Breast epithelium (tissue), 4 donors: Measurements from ENCODE around the gene DDX47. TPM values are rescaled to one million over a fixed set of nuclear protein-coding genes. Genes with fewer than 3 reads are reported as not detected.

Source experiments
- DNase-seq, 2 donors: peaks; one replicate each; pipeline ENCODE4 v3.0.0-alpha.2; 2019; ENCODE audit warnings: low spot score in 2 of 2
- H3K27ac ChIP-seq, 2 donors: fragments of 200-600 bp; sonication (generic) in 1 of 2; one replicate each; pipeline ENCODE4 v1.5.1; 2016 to 2019; ENCODE audit warnings: mild to moderate bottlenecking in 1 of 2
- H3K27me3 ChIP-seq, 2 donors: fragments of 200-600 bp; sonication (generic) in 1 of 2; one replicate each; pipeline versions ENCODE4 v1.5.1 to v1.6.0; 2017 to 2019; ENCODE audit warnings: control low read depth in 1 of 2, mild to moderate bottlenecking in 1 of 2
- H3K36me3 ChIP-seq: fragments of 200-600 bp; one replicate; pipeline ENCODE4 v1.5.1; 2019
- H3K4me1 ChIP-seq, 2 donors: fragments of 200-600 bp; sonication (generic); one replicate each; pipeline ENCODE4 v1.5.1; 2016 to 2019; ENCODE audit warnings: control low read depth in 1 of 2
- H3K4me3 ChIP-seq, 3 donors: fragments of 200-600 bp; sonication (generic); 1 replicate in 2 of 3; 2 replicates in 1 of 3; pipeline ENCODE4 v1.5.1; 2016 to 2019; ENCODE audit warnings: mild to moderate bottlenecking in 3 of 3, moderate library complexity in 2 of 3
- H3K9me3 ChIP-seq, 2 donors: fragments of 200-600 bp; sonication (generic) in 1 of 2; one replicate each; pipeline ENCODE4 v1.5.1; 2016 to 2019; ENCODE audit warnings: control low read depth in 1 of 2
- CTCF ChIP-seq, 3 donors: fragments of 450-650 bp; IDR thresholded peaks; one replicate each; pipeline ENCODE4 v1.5.1; 2016 to 2017; ENCODE audit warnings: antibody characterized with exemption in 3 of 3, mild to moderate bottlenecking in 3 of 3, moderate library complexity in 3 of 3
- POLR2A ChIP-seq: fragments of 450-650 bp; IDR thresholded peaks from one replicate; pipeline ENCODE4 v1.6.1; 2016; ENCODE audit warnings: antibody characterized with exemption, mild to moderate bottlenecking, moderate library complexity
- POLR2AphosphoS5 ChIP-seq, 3 donors: sonication (generic); formaldehyde crosslinking; IDR thresholded peaks; one replicate each; pipeline ENCODE4 v1.6.1; 2017; ENCODE audit warnings: antibody characterized with exemption in 3 of 3
- intact Hi-C: fragments of 100-400 bp; cut with DNase I; formaldehyde crosslinking; loops from one replicate; pipeline ENCODE4 v1.15.1; 2023; ENCODE audit warnings: low total_unique reads
- total RNA-seq, 3 donors: library from RNA; depleted of rRNA; stranded (reverse); fragments of >200 nt; gene quantifications; one replicate each; pipeline ENCODE4 v1.1.0, GENCODE V29; 2016

The DDX47 gene
- total RNA-seq, 3 donors from 2014 or later = 44.8 to 81.1 (median 60.0) TPM

GRCh38 chr12:12864243-12864642 lies 51.1 kb downstream of the DDX47 start:
- H3K27ac ChIP-seq = no peak overlapping the region
- DNase-seq = no peak
- intact Hi-C loops = no loop called here
- no peak for TF ChIP-seq CTCF (IDR thresholded peaks at IDR 0.05)
- TF ChIP-seq POLR2AphosphoS5 (IDR thresholded peaks at IDR 0.05) = no peak
- TF ChIP-seq POLR2A = no peak
- H3K36me3 ChIP-seq = no peaks in the 10 kb centered on the region
- no peaks in the 10 kb centered on the region for H3K27me3 ChIP-seq
- no peak overlapping the region for H3K4me3 ChIP-seq
- no peaks in the 10 kb centered on the region for H3K4me1 ChIP-seq
- no peaks in the 10 kb centered on the region for H3K9me3 ChIP-seq

GRCh38 chr12:12868477-12869235 lies 55.5 kb downstream of the DDX47 start:
- Histone ChIP-seq H3K9me3 (no peaks in the 10 kb centered on the region), H3K36me3 (no peaks in the 10 kb centered on the region), H3K27ac (no peak overlapping the region), H3K4me1 (no peaks in the 10 kb centered on the region), H3K27me3 (no peaks in the 10 kb centered on the region), H3K4me3 (no peak overlapping the region)
- intact Hi-C loops = no loop called here
- no peak for DNase-seq
- TF ChIP-seq CTCF (IDR thresholded peaks at IDR 0.05) (no peak), POLR2AphosphoS5 (IDR thresholded peaks at IDR 0.05) (no peak), POLR2A (no peak)

GRCh38 chr12:12870465-12870864 lies 57.3 kb downstream of the DDX47 start:
- H3K4me1 ChIP-seq = no peaks in the 10 kb centered on the region
- H3K27me3 ChIP-seq = no peaks in the 10 kb centered on the region
- H3K27ac ChIP-seq = no peak overlapping the region
- DNase-seq = no peak
- intact Hi-C loops = no loop called here
- H3K4me3 ChIP-seq = no peak overlapping the region
- H3K9me3 ChIP-seq = no peaks in the 10 kb centered on the region
- TF ChIP-seq POLR2AphosphoS5 (IDR thresholded peaks at IDR 0.05) = no peak
- TF ChIP-seq CTCF (IDR thresholded peaks at IDR 0.05) = no peak
- TF ChIP-seq POLR2A = no peak
- H3K36me3 ChIP-seq = no peaks in the 10 kb centered on the region

DNA sequence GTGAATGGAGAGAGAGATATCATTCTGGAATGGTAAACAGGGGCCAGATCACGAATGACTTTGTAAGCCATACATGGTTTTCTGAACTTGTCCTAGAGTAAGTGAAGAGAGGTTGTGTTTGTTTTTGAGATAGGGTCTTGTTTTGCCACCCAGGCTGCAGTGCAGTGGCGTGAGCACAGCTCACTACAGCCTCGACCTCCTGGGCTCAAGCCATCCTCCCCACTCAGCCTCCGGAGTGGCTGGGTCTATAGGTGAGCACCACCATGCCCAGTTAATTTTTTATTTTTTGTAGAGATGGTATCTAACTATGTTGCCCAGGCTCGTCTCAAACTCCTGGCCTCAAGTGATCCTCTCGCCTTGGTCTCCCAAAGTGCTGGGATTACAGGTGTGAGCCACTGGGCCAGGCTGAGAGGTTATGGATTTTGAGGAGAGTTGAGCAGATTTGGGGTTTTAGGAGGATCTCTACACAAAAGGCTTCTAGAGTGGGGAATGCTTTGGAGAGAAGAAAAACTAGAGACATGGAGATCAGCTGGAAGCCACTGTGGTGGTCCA lies 58.5 kb downstream of the DDX47 start:
- DNase-seq = no peak
- H3K36me3 ChIP-seq = no peaks in the 10 kb centered on the region
- TF ChIP-seq POLR2AphosphoS5 (IDR thresholded peaks at IDR 0.05) = no peak
- TF ChIP-seq POLR2A = no peak
- no peak for TF ChIP-seq CTCF (IDR thresholded peaks at IDR 0.05)
- H3K27me3 ChIP-seq = no peaks in the 10 kb centered on the region
- peak overlapping the region; percentile 52 to 81 for H3K27ac ChIP-seq
- H3K9me3 ChIP-seq = no peaks in the 10 kb centered on the region
- H3K4me3 ChIP-seq = no peak overlapping the region
- no peaks in the 10 kb centered on the region for H3K4me1 ChIP-seq
- intact Hi-C loops = no loop called here

- peak in 1 of 2 donors; percentile 41 for DNase-seq
- H3K27ac ChIP-seq = peak overlapping the region; percentile 65 to 81
- TF ChIP-seq CTCF (IDR thresholded peaks at IDR 0.05) (no peak), POLR2A (no peak), POLR2AphosphoS5 (IDR thresholded peaks at IDR 0.05) (no peak)
Measured at GRCh38 chr12:12872139-12872933, 59.2 kb downstream of the DDX47 start.

More at GRCh38 chr12:12872139-12872933, 59.2 kb downstream of the DDX47 start:
- H3K9me3 ChIP-seq = no peaks in the 10 kb centered on the region
- no peaks in the 10 kb centered on the region for H3K4me1 ChIP-seq
- intact Hi-C loops = no loop called here
- no peaks in the 10 kb centered on the region for H3K27me3 ChIP-seq
- H3K4me3 ChIP-seq = no peak overlapping the region
- H3K36me3 ChIP-seq = no peaks in the 10 kb centered on the region
